Measurements from ENCODE around the gene ACTR10. TPM values are rescaled to one million over a fixed set of nuclear protein-coding genes. Genes with fewer than 3 reads are reported as not detected.
A peak's percentile ranks its signal among the peaks of the same experiment; 100 is the strongest.

The ACTR10 gene
- total RNA-seq, 1 experiment from 2014 or later, result 39.6 TPM

- peak; percentile 2; the same call in 1 of the 2 replicates for TF ChIP-seq CBX3 (IDR thresholded peaks at IDR 0.05; ENCODE audit: low read depth)
- TF ChIP-seq ZFX (IDR thresholded peaks at IDR 0.05), result peak; percentile 91
- no peak for TF ChIP-seq CEBPB (IDR thresholded peaks at IDR 0.05; ENCODE audit: low read depth)
- peak; percentile 90 for TF ChIP-seq POLR2A (IDR thresholded peaks at IDR 0.05; ENCODE audit: borderline replicate concordance, extremely low read depth, insufficient read depth, insufficient read length)
- TF ChIP-seq ZNF274 (IDR thresholded peaks at IDR 0.05; ENCODE audit: low read depth, low read length), result no peak
- no peak for TF ChIP-seq EGR1 (IDR thresholded peaks at IDR 0.05; ENCODE audit: low read depth)
Measured at GRCh38 chr14:58244556-58245387, 44.8 kb downstream of the ACTR10 start, which contains the start of gene PSMA3 (continued).

DNA sequence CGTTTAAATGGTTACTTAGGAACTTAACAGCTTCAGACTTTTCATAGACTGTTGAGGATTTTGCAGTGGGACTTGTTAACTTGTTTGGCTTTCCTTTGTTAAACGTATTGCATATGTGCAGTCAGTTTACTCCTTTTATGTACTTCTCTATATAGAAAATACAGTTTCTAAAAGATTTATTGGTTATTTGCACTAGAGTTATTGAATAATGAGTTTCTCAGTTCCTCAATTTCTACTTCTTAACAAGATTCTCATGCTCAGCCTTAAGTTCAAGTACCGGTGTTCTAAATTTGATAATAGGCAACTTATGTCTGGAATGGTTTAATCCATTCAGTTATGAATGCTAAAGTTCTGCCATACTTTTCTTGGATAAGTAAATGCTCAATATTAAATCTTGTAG lies 45.6 kb downstream of the ACTR10 start:
- Histone ChIP-seq H3K4me1 (ENCODE audit: control insufficient read depth in 1 of 2, insufficient read depth in 2 of 2, low read length in 2 of 2) (peaks cover 9 to 17% of the 10 kb centered on the region in 2 experiments), H3K36me3 (ENCODE audit: control insufficient read depth in 1 of 2, insufficient read depth in 2 of 2, low read length in 2 of 2) (peaks cover 11 to 12% of the 10 kb centered on the region in 2 experiments; a peak in 3 of 4 replicates), H3K79me2 (ENCODE audit: insufficient read depth, low read length) (peaks cover 59% of the 10 kb centered on the region), H3K27me3 (ENCODE audit: insufficient read depth, low read length) (no peaks in the 10 kb centered on the region), H3K9ac (ENCODE audit: low read length) (peak overlapping the region; percentile 90), H3K9me3 (ENCODE audit: control insufficient read depth in 1 of 2, insufficient read depth in 1 of 2, low read depth in 1 of 2, low read length in 2 of 2) (no peaks in the 10 kb centered on the region), H3K4me3 (replicated peaks in 1 of 2; ENCODE audit: low read depth in 1 of 2, low read length in 2 of 2) (peak overlapping the region; percentile 69 to 82), H3K27ac (ENCODE audit: low read depth, low read length) (peak overlapping the region; percentile 95), H2AFZ (ENCODE audit: low read depth, low read length, poor library complexity, severe bottlenecking) (no peak overlapping the region), H3K4me2 (ENCODE audit: low read length) (peak overlapping the region; percentile 75), H3K9me2 (ENCODE audit: insufficient read depth) (no peaks in the 10 kb centered on the region), H4K20me1 (ENCODE audit: insufficient read depth) (peaks cover 14% of the 10 kb centered on the region; the same call in 1 of the 2 replicates)
- CTCF ChIA-PET, result no interaction called here
- ATAC-seq (no peak), DNase-seq (ENCODE audit: low read depth, low spot score) (no peak)
- TF ChIP-seq TCF7L2 (IDR thresholded peaks at IDR 0.05; ENCODE audit: borderline replicate concordance, extremely low read depth, insufficient read depth, insufficient read length) (no peak), ELF1 (IDR thresholded peaks at IDR 0.05; ENCODE audit: borderline replicate concordance, low read depth) (no peak), RAD21 (IDR thresholded peaks at IDR 0.05; ENCODE audit: low read depth) (no peak), FOSL1 (IDR thresholded peaks at IDR 0.05; ENCODE audit: low read depth) (no peak), SP1 (IDR thresholded peaks at IDR 0.05; ENCODE audit: low read depth) (no peak), CEBPB (IDR thresholded peaks at IDR 0.05; ENCODE audit: low read depth) (no peak), ZFX (IDR thresholded peaks at IDR 0.05) (no peak), CBX3 (IDR thresholded peaks at IDR 0.05; ENCODE audit: low read depth) (no peak)
- TF ChIP-seq, protein P1, sequence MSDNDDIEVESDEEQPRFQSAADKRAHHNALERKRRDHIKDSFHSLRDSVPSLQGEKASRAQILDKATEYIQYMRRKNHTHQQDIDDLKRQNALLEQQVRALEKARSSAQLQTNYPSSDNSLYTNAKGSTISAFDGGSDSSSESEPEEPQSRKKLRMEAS (IDR thresholded peaks at IDR 0.05), result no peak
- TF ChIP-seq, protein P2, sequence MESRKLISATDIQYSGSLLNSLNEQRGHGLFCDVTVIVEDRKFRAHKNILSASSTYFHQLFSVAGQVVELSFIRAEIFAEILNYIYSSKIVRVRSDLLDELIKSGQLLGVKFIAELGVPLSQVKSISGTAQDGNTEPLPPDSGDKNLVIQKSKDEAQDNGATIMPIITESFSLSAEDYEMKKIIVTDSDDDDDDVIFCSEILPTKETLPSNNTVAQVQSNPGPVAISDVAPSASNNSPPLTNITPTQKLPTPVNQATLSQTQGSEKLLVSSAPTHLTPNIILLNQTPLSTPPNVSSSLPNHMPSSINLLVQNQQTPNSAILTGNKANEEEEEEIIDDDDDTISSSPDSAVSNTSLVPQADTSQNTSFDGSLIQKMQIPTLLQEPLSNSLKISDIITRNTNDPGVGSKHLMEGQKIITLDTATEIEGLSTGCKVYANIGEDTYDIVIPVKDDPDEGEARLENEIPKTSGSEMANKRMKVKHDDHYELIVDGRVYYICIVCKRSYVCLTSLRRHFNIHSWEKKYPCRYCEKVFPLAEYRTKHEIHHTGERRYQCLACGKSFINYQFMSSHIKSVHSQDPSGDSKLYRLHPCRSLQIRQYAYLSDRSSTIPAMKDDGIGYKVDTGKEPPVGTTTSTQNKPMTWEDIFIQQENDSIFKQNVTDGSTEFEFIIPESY (IDR thresholded peaks at IDR 0.05; ENCODE audit: extremely low read depth, insufficient replicate concordance, low read length), result no peak
- intact Hi-C loops (cut with micrococcal nuclease), result loop anchor here (2.0 kb wide), 2 partner anchors 45 to 53 kb away; partner anchors contain the start of genes ACTR10 and ARID4A
- POLR2A ChIA-PET, result no interaction called here
- RAD21 ChIA-PET (ENCODE audit: low non-redundant PET in 1 of 2, low total read pairs in 2 of 2, uncharacterized antibody in 2 of 2, unreplicated experiment in 2 of 2), result no interaction called here
- BruUV-seq (replicated peaks), result no TSS peak
